Fibroblast of skin of abdomen (primary cell): ENCODE data around the gene ITSN1.
"Not testable (repeated sequence)": the region's sequence is repeated elsewhere in the genome, so short reads cannot be mapped to it uniquely, and the experiment has no call there.

Experiments used
- DNase-seq: peaks from one replicate; pipeline ENCODE4 v3.0.0-alpha.2; 2013

ITSN1 gene

DNA sequence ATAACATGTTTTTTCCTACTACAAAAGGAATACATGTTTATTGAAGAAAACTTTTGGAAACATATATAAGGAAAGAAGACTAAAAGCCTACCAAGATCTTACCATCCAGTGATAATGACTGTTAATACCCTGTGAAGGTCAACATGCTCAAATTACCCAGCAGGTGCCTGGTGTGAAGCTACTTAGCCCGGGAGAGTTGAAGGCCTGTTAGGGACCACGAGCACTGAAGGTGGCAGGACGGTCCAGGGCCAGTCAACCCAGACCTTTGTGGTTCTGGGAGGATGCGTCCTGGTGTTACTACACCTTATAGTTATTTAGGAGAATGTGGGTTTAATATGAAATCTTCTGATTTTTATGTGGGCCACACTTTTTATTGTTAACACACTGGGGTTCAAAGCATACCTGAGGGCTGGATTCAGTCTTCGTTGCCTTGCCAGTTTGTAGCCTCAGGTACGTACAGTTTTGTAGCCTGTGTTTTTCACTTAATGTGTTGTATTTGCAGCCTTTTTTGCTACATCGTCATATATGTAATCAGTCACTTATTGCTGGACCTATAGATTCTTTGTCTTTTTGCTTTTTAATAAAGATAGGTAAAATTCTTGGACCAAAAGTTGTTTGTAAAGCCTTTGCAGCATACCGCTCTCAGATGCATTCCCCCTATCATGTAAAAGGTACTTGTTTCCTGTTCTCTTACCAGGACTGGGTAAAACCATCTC is 9.8 kb downstream of the ITSN1 start:
- no peak for DNase-seq

DNA sequence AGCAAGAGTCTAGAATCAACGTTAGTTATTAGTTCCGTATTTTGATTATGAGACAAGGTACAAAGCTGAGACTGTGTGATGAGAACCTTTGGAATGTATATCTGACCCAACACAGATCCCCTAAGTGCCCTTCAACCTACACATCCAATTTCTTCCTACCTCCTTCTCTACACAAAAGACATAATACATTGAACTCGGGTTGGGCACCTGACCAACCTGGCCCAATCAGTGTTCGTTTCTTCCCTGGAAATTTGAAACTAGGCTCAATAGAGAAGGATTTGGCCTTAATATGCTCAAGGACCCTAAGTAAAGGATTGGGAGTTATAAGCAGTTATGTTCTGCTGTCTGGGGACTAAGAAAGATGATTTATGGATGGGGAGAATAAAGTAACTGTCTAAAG is 12.1 kb downstream of the ITSN1 start:
- DNase-seq, result no peak

DNA sequence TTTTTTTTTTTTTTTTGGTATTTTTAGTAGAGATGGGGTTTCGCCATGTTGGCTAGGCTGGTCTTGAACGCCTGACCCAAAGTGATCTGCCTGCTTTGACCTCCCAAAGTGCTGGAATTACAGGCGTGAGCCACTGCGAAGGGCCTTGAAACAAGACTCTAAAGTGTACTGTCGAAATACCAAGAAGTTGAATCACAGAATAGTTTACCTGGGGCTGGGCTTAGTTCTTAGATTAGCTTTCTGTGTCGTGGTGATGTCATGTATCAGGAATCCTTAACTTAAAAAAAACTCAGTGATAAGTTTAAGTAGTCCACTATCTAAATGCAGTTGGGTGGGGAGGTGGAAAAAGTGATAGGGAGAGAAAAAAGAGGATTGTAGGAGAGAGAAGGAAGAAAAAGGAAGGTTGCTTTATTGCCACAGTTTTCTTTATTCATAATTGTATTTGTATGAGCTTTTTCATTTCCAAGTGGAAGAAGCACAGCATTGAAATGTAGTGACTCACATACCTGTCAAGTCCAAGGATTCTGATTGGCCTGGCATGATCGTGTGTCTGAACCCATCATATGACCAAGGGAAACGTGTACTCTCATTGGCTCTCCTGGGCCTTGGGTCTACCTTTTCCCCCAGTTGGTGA is 13.4 kb downstream of the ITSN1 start:
- DNase-seq, result peak; percentile 86

DNA sequence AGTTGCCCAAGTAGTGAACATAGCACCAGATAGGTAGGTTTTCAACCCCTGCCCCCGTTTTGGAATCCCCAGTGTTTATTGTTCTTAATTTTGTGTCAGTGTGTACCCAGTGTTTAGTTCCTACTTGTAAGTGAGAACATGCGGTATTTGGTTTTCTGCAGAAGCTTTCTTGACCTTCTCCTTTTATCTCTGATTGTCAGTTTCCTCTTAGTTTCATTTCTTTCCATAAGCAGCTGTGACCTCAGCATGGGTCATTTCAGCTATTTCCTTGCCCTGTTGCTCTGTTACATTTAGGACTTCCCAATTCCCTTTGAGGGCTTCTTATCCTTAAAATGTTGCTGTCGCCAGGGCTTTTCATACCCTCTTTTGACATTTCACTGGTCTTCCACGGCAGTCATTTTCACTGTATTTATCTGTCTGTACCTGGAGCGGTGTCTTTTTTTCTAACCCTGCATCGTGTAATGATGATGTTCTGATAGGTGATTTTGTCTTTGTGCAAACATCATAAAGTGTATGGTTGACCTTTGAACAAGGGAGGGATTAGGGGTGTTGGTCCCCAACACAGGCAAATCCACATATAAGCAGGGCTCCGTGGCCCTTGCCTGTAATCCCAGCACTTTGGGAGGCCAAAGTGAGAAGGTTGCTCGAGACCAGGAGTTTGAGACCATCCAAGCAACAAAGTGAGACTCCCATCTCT is 15.0 kb downstream of the ITSN1 start:
- no peak for DNase-seq

DNA sequence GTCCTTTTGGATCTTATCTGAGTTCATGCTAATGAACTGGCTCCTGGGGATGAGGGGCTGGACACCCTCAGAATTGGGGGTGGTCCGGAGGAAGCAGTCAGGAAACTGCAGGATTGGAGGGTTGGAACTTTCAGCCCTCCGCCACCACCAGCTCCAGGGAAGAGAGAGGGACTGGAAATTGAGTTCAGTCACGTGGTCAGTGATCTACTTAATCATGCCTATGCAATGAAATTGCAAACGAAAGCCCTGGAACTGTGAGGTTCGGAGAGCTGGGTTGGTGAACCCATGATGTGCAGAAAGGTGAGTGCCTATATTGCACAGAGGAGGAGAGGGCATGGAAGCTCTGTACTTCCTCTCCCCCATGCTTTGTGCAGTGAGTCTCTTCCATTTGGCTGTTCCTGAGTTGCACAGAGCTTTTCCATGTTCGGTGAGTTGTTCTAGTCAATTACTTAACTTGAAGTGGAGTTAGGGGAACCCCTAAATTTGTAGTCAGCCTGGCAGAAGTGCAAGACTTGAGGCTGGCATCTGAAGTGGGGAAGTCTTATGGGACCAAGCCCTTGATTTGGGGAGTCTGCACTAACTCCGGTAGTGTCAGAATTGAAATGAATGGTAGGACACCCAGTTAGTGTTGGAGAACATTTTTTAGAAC is 16.7 kb downstream of the ITSN1 start:
- no peak for DNase-seq

DNA sequence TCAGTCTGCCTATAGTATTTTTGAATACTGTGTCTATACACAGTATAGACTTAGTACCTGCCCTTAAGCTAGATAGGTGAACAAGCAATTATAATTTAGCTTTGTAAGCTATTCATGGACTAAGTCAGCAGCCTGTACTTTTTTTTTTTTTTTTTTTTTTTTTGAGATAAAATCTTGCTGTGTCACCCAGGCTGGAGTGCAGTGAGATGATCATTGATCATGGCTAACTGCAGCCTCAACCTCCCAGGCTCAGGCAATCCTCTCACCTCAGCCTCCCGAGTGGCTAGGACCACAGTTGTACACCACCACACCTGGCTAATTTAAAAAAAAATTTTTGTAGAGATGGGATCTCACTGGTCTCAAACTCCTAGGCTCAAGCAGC is 17.3 kb downstream of the ITSN1 start:
- DNase-seq, result no peak

DNA sequence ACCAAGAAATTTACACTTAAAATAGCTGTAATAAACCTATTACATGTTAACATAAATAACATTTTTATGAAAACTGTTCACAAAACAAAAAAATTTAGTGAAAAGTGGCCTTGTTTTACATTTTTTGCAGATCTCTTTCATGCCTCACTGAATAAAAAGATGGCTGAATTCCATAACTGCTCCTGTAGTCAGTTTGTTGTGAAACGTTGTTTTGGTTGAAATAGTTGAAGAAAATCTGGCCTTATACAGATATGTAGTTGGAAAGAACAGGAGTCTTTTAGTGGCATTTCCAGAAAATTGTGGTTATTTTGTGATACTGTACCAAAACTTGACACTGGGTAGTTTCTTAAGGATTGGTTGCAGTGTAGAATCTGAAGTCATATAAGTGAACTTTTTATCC is 18.1 kb downstream of the ITSN1 start:
- DNase-seq, result no peak

DNA sequence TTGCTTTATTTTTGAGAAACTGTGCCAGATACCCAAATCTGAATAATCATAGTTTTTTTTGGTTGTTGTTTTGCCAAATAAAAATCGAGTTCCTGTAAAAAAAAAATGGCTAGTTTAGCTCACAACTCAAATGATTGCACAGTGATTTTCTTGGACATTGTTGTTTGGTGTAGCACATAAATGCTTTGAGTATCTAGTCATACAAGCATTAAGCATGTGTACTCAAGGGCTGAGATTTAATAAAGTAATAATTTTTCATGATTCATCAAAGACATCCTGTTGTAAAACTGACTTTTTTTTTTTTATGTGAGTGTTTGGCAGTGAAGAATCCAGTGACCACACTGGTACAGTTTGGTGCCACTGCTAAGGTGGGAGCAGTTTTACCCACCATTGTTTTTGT is 18.8 kb downstream of the ITSN1 start:
- DNase-seq, result no peak

DNA sequence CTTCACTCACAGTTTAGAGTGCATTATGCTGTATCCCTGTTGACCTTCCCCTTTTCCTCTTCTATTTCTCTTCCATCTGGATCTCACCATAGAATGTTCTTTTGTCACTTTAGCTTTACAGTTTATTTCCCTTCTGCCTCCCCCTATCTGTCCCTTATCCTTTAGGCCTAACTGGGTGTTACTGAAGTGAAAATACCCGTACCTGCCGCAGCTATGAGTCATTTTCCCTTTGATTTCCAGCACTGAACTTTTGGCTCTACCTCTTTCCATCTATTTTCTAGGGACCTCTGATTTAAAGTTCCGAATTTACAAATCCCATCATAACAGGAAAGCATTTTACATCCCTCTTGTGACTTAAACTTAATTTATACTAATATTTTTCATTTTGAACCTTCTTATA is 19.7 kb downstream of the ITSN1 start:
- DNase-seq, result no peak

DNA sequence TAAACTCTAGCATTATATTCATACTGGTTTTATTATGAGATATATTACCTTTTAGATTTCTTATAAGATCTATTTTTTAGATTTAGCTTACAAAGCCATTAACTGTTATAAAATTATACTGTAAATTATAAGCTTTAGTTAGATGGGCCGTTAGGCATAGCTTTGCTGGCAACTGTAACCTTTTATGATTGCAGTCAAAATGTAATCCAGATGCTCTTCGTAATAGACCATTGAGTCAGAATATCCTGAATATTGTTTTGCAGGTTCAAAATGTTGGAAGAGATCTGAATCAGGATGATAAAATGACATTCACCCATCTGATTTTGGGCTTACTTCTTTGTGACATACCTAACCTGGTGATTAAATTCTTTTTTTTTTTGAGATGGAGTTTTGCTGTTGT is 20.9 kb downstream of the ITSN1 start:
- DNase-seq, result no peak

DNA sequence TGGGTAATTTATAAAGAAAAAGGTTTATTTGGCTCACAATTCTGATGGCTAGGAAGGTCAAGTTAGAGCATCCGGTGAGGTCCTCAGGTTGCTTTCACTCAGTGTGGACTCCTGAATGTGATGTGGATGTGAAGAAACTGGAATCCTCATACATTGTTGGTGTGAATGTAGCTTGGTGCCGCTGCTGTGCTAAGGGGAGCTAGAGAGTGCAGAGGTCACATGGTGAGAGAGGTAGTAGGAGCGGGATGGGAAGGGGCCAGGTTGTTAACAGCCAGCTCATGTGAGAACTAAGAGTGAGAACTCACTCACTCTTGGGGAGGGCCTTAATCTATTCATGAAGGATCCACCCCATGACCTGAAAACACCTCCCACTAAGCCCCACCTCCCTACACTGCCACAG is 21.8 kb downstream of the ITSN1 start:
- no peak for DNase-seq

DNA sequence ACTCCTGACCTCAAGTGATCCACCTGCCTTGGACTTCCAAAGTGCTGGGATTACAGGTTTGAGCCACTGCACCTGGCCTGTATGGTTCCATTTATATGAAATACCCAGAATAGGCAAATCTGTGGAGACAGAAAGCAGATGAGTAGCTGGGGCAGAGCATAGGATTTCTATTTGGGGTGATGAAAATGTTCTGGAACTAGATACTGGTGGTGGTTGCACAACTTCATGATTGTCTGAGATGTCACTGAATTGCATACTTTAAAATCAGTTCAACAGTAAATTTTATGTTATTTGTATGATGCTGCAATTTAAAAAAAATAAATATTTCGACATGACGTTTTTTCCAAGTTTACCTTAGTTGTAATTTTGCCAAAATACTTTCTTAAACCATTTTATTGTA is 23.9 kb downstream of the ITSN1 start:
- DNase-seq, result no peak

DNA sequence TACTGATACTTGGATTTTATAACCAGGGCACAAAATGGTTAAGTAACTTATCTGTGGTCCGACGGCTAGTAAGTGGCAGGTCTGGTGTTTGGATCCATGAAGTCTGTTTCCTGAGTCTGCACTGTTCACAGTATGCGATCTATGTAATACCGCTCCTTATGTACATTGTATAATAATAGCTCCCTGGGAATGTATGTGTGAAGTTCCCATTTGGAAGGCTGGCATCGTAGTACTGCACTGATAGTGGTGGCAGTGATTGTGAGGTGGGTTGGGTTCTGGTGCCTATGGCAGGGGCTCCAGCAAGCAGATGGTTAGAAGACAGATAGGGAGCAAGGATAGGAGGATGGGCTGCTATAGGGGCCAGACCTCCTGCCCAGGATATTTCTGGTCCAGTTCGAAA is 25.3 kb downstream of the ITSN1 start:
- no peak for DNase-seq

DNA sequence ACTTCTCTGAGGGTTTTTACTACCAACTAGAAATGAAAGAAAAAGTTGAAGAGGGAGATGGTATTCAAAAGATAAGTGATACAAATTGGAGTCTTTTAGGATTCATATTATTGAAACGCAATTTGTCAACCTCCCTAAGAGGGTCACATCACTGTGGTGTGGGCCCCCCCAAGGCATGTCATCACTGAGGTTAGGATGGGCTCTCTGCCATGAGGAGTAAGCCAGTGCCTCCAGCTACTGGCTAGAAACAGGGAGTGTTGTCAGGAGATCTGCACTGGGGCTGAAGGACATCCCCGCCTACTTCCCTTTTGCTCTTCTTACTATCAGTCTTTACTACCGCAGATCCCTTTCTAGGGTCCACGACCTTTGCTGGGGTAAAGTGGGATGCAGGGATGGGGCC is 25.9 kb downstream of the ITSN1 start:
- peak; percentile 50 for DNase-seq

DNA sequence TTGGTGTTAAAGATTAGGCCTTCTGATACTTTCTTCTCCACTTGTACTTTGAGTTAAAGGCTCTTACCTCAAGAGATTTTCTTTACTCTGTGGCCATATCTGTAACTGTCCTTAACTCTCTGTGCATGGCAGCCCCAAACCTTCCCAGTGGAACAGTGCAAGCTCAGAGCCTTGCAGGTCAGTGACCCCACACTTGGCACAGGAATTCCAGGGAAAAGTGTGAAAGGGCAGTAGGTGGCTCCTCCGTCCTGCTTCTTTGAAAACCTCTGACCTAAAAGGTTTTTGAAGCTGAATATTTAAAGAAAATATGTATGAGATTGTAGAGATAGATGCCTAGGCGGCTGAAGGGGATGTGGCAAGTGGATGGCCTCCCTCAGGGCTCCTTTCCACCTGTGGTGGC is 26.3 kb downstream of the ITSN1 start:
- no peak for DNase-seq

DNA sequence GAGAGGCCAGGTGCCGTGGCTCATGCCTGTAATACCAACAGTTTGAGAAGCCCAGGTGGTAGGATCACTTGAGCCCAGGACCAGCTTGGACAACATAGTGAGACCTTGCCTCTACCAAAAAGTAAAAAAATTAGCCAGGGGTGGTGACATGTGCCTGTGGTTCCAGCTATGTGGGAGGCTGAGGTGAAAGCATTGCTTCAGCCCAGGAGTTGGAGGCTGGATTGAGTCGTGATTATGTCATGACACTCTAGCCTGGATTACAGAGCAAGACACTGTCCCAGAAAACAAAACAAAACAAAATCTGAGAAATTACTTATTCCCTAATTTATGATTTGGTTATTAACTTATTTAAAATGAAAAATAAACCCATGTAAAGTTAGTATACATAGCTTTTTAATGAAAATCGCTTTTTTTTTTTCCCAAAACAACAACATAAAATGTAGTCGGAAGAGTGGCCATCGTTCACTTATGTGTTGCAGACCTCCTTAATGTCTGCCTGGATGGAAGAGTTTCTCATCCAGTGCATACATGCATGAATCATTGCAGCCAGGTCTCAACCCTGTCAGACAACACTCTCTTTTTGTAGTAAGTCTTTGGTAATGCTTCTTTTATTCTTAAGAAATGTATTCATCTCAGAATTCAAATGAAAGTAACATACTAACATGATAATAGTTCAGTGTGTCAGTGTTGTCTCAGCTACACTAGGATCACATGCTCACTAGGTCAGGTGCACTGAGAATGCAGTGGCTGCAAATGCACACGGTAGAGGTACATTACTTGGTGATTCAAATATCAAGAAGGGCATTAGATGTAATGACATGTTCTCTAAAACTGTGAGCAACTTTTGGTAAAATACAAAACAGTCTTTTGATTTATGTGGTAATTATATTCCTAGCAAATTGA is 28.0 kb downstream of the ITSN1 start:
- DNase-seq, result no peak

DNA sequence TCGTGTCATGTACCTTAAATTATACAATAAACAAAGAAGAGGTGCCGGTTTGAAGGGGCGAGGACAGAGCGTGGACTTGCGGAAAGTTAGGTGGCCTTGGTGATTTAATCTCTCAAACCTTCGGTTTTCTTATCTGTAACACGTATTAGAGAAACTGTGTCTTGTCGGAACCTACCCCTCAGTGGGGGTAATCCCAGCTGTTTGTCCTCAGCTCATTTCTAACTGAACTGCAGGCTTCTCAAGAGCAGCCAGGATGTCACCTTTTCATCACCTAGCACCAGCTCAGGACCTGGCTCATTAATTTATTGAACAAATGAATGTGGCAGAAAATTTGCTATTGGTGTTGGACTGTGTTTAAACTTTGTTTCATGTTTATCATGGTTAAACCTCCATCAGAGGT is 31.2 kb downstream of the ITSN1 start:
- no peak for DNase-seq

DNA sequence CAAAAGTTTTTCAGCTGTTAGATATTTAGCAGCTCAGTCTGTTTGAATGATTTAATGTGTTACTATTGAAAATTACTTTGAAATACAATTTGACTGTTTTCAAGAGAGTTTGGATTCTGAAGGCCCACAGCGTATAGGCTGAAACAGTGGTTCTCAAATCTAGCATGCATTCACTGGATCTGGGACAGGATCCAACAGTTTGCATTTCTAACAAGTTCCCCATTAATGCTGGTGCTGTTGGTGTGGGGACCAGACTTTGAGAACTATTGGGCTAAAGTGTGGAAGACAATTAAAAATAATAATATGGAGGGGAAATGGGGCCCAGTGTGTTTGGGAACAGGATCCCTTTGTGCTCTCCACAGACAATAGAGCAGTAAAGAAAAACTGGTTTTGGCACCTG is 31.9 kb downstream of the ITSN1 start:
- no peak for DNase-seq

DNA sequence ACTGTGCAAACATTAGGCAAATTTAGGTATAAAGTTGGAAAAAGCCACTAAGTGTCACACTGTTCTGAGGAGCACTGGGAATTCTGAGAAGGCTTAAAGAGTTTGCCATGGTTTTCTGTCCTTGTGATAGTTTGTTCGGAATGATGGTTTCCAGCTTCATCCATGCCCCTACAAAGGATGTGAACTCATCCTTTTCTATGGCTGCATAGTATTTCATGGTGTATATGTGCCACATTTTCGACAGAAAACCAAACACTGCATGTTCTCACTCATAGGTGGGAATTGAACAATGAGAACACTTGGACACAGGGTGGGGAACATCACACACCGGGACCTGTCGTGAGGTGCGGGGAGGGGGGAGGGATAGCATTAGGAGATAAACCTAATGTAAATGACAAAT is 34.4 kb downstream of the ITSN1 start:
- not testable (repeated sequence) for DNase-seq

DNA sequence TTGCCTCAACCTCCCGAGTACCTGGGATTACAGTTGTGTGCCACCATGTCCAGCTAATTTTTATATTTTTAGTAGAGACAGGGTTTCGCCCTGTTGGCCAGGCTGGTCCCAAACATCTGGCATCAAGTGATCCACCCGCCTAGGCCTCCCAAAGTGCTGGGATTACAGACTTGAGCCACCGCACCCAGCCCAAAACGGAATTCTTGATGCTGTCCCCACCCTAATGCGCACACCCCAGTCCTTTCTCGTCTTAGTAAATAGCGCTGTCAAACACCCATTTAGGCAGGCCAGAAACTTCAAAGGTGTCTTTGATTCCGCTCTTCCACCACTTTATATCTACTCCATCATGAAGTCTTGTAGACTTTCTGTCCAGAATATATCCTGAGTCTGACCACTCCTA is 35.1 kb downstream of the ITSN1 start:
- no peak for DNase-seq

DNA sequence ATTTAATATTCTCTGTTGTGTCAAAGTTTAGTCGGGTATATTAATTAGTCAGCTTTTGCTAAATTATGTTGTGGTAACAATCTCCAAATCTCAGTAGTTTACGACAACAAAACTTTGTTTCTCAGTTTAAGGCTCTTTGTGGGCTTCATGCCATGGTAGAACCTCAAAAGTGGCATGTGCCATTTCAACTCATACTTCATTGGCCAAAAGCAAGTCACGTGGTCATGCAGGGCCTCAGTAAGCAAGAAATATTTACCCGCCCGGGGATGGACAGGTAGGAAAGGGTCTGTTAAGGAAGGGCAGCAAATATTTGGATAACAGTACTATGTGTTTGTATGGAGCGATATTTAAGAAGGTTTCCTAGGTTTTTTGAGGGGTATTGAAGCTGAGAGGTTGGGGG is 38.6 kb downstream of the ITSN1 start:
- DNase-seq, result no peak

DNA sequence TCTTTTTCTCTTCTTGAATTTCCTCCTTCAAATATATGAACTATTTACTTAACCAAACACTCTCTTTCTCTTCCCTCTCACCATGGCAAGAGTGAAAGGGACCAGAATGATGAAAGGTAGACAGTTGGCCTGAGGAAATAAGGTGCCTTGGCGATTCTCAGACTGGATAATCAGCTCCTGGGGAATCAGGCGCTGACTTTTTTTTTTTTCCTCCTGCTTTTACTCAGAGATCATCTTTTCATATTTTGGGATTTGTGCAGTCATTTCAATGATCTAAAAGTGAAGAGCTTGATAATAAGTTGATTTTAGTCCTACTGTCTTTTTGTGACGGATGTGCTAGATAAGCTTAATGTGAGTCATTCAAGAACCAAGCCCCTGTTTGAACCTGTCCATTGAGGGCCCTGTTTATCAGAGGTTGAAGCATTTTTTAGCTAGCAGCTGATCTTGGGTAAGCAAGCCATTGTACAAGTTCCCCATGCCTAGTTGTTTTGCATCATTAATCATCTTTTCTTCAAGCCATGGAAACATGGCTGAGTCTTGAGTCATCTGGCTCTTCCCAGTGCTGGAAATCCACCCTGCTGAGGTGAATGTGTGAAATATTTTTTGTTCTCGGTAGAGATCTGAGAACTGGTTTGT is 40.8 kb downstream of the ITSN1 start:
- DNase-seq, result peak; percentile 93
